GM12891 (cell line): Measurements from ENCODE around the gene LYPD6.

ENCODE experiments used
- DNase-seq: peaks from one replicate; pipeline ENCODE4 v3.0.0; 2011; ENCODE audit warnings: low spot score; ENCODE audit not compliant: insufficient read length
- FAIRE-seq: peaks from 2 replicates; lab custom pipeline; 2011; peaks lifted over from hg19 to GRCh38; lab: Jason Lieb, UNC
- PAX5 ChIP-seq: IDR thresholded peaks from 2 replicates; pipeline ENCODE4 v1.6.1; 2011; ENCODE audit warnings: low read length, moderate library complexity, mild to moderate bottlenecking; ENCODE audit not compliant: insufficient read depth, severe bottlenecking
- POLR2A ChIP-seq: IDR thresholded peaks from 2 replicates; pipeline ENCODE4 v1.6.1; 2011; ENCODE audit warnings: low read depth, low read length, control low read depth
- POLR2AphosphoS5 ChIP-seq: IDR thresholded peaks from 2 replicates; pipeline ENCODE4 v1.6.1; 2011; ENCODE audit warnings: low read depth, low read length, control low read depth
- POU2F2 ChIP-seq: IDR thresholded peaks from 2 replicates; pipeline ENCODE4 v1.6.1; 2011; ENCODE audit warnings: low read depth, mild to moderate bottlenecking, control low read depth, low read length, moderate library complexity
- SPI1 ChIP-seq: IDR thresholded peaks from 2 replicates; pipeline ENCODE4 v1.6.1; 2011; ENCODE audit warnings: low read depth, low read length, control low read depth
- TAF1 ChIP-seq: IDR thresholded peaks from 2 replicates; pipeline ENCODE4 v1.6.1; 2011; ENCODE audit warnings: low read depth, low read length, control low read depth

Gene LYPD6

GRCh38 chr2:149422337-149422990 lies 92.1 kb downstream of the LYPD6 start:
- no peak for TF ChIP-seq POLR2AphosphoS5
- TF ChIP-seq TAF1: no peak
- no peak for TF ChIP-seq SPI1
- no peak for TF ChIP-seq PAX5
- TF ChIP-seq POU2F2: no peak
- no peak for TF ChIP-seq POLR2A
- no peak for FAIRE-seq
- no peak for DNase-seq

DNA sequence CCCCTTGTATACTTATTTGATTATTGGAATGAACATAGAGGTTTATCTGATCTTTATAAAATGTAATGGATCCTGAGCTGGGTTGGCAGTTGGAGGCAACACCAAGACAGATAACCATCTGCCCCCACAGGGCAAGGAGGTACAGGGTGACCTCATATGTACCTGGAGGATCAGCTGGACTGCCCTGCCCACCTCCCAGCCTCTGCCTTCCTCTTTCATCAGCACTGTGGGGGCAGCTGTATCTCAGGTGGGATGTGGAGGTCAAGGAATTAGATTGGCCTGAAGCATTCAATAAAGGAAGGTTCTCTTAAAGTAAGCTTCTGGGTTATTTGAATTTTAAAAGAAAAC lies 92.6 kb downstream of the LYPD6 start:
- no peak for TF ChIP-seq POLR2A
- TF ChIP-seq SPI1: no peak
- no peak for TF ChIP-seq TAF1
- TF ChIP-seq POLR2AphosphoS5: no peak
- TF ChIP-seq POU2F2: no peak
- no peak for TF ChIP-seq PAX5
- DNase-seq (no peak), FAIRE-seq (no peak)

GRCh38 chr2:149423630-149424029 lies 93.2 kb downstream of the LYPD6 start:
- no peak for FAIRE-seq
- TF ChIP-seq POLR2AphosphoS5: no peak
- no peak for TF ChIP-seq PAX5
- TF ChIP-seq POLR2A: no peak

GRCh38 chr2:149427387-149427786 lies 97.0 kb downstream of the LYPD6 start:
- DNase-seq (no peak), FAIRE-seq (no peak)
- TF ChIP-seq POU2F2 (no peak), POLR2AphosphoS5 (no peak), PAX5 (no peak), TAF1 (no peak), POLR2A (no peak), SPI1 (no peak)

More at GRCh38 chr2:149423630-149424029, 93.2 kb downstream of the LYPD6 start:
- DNase-seq: no peak

DNA sequence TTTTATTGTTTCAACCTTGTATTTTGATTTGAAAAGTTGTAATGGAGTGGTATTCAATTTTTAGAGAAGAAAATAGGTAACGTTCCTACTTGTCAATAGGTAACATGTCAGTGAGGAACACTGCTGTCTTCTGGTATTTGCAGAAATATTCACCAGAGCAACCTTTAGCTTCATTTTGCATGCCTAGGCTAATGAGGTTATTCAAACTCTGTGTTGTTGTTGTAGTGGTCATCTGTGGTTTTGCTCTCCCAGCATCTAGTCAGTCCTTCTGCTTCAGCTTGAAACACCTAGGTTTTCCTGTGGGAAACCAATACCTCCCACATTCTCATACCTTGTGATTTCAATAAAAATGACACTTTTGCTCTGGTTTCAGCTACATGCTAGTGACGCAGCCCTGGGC lies 98.4 kb downstream of the LYPD6 start:
- DNase-seq: no peak
- no peak for FAIRE-seq
- no peak for TF ChIP-seq TAF1
- no peak for TF ChIP-seq POLR2A
- no peak for TF ChIP-seq POU2F2
- no peak for TF ChIP-seq SPI1
- TF ChIP-seq PAX5: no peak
- no peak for TF ChIP-seq POLR2AphosphoS5

DNA sequence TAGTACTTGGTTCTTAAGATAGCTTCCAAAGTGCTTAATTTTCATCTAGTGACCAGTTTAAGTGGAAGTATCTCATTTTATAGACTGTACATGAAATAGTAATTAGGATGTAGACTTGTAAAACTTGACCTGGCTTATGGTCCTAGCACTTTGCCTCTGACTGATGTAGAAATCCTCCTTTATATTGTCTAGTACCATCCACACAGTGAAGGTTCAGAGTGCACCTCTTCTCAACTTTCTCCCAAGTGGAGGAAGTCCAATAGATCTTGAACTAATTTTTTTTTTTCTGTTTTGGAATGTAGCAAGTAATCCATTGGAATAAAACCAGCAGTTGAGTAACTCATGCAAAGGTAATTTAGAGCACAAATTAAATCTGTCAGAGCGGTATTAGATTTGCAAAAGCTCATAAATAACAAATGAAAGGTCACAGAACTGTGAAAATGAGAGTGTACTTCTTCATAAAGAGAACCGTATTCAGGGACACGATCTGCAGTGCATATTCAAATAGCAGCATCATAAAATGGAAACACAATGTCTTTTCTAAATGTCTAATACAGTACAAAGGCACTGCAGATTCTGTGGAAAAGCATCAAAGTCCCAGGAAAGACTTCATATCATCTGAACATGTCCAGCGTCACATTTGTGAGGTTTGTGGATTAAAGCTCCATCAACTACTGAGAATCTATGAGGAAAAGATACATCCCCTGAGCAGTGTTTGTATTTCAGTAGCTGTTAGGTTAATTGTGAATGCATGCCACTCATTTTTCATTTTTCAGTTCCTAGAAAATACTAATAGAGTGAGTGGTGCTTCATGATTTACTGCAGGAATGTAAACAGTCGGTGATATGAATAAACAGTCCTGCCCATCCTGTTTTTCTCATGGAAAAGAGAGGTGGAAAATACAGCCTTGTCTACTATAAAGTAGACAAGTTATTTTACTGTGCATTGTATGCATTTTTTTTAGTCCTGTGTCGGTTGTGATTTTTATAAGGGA lies 100.7 kb downstream of the LYPD6 start:
- TF ChIP-seq SPI1 (no peak), POLR2A (no peak), POU2F2 (no peak), POLR2AphosphoS5 (no peak), TAF1 (no peak), PAX5 (no peak)
- FAIRE-seq (no peak), DNase-seq (no peak)

GRCh38 chr2:149438330-149438960 lies 108.1 kb downstream of the LYPD6 start:
- no peak for DNase-seq
- peak; percentile 23 for FAIRE-seq
- TF ChIP-seq POU2F2 (no peak), SPI1 (peak; percentile 89), TAF1 (no peak), POLR2A (no peak), POLR2AphosphoS5 (no peak), PAX5 (no peak)

DNA sequence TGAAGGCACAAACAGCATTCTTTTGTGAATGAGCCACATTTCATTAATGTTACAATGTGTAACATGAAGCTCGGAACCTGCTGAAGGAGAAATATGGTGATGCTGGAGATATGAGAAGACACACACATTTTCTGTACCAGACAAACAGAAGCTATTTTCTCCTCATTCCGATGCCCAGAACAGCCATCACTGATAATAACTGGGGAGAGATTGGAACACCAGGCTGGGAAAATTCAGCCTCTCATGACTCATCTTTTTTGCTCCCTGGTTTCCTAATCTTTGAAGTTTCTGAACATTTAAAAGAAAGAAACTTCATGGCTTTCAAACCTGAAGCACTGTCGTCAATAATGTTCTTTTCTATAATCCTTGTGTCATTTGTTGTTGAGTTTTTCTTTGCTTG lies 110.9 kb downstream of the LYPD6 start:
- no peak for FAIRE-seq
- TF ChIP-seq POLR2AphosphoS5 (no peak), SPI1 (no peak), POLR2A (no peak), TAF1 (no peak), POU2F2 (no peak), PAX5 (no peak)
- DNase-seq: no peak

DNA sequence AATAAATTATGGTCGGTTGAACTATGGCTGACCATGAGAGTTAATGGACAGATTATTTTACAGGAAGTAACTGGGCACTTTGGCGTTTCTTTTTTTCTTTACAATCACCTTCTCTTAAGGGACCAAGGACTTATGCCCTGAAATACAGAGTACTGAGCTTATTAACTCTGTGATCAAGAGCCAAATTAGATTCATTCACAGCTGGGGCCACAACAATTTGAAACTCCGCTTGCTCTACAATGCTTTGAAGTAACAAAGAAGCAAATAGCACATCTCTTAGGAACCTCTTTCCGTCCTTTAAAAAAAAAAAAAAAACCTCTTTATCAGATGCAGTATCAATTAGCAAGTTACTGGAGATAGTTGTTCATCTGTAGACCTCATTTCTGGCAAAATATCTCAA lies 112.0 kb downstream of the LYPD6 start:
- FAIRE-seq (no peak), DNase-seq (no peak)
- TF ChIP-seq POLR2A (no peak), POLR2AphosphoS5 (no peak), POU2F2 (no peak), SPI1 (no peak), TAF1 (no peak), PAX5 (no peak)
